ENCODE data around the gene SRGAP1.
"Not testable (repeated sequence)": the region's sequence is repeated elsewhere in the genome, so short reads cannot be mapped to it uniquely, and the experiment has no call there.

SRGAP1 gene

DNA sequence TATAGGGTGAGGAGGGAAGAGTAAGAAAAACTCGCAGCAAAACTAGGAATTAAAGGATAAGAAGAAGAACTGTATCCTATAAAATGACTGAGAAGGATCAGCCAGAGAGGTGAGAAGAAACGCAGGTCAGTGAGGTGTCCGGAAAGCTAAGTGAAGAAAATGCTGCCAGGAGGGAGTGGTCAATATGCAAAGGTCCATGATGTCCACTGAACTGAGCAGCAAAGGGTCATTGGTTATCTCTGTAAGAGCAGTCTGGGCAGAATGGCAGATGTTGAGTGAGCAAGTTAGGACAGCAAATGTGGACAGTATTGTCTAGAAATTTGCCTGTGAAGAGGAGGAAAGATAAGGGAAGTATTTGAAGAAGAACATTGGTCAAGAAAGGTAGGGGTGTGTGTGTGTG, 155.4 kb downstream of the SRGAP1 start:
- Histone ChIP-seq H3K4me3 (ENCODE audit: low read length) (no peak overlapping the region), H3K4me1 (ENCODE audit: control insufficient read depth, insufficient read depth, low read length) (peaks cover 11% of the 10 kb centered on the region), H3K4me2 (ENCODE audit: low read length) (no peak overlapping the region), H3K27me3 (ENCODE audit: control insufficient read depth, insufficient read depth, low read length) (no peaks in the 10 kb centered on the region), H3K9ac (ENCODE audit: low read depth, low read length) (no peak overlapping the region), H3K9me3 (replicated peaks; ENCODE audit: low read length) (no peaks in the 10 kb centered on the region), H3K36me3 (ENCODE audit: insufficient read depth, low read length) (peaks cover 32% of the 10 kb centered on the region)

DNA sequence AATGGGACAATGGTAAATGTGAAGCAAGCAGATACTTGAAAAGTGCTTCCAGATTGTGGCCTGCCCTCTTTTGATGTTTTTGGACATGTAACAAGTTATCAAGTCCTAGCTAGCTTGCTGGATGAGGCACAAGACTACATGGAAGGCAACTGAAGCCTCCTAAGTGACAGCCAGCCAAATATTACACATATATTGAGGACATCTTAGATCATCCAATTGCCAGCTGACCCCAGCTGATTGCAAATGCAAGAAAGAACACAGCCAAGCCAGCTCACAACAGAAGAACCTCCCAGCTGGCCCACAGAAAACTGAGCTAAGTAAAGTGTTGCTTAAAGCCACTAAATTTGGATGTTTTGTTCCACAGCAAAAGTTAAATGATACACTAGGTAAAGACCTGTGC, 156.9 kb downstream of the SRGAP1 start:
- Histone ChIP-seq H3K9me3 (replicated peaks; ENCODE audit: low read length) (no peaks in the 10 kb centered on the region), H3K36me3 (ENCODE audit: insufficient read depth, low read length) (peaks cover 32% of the 10 kb centered on the region), H3K4me1 (ENCODE audit: control insufficient read depth, insufficient read depth, low read length) (peaks cover 15% of the 10 kb centered on the region), H3K4me3 (ENCODE audit: low read length) (no peak overlapping the region), H3K4me2 (ENCODE audit: low read length) (no peak overlapping the region), H3K9ac (ENCODE audit: low read depth, low read length) (no peak overlapping the region), H3K27me3 (ENCODE audit: control insufficient read depth, insufficient read depth, low read length) (no peaks in the 10 kb centered on the region)

DNA sequence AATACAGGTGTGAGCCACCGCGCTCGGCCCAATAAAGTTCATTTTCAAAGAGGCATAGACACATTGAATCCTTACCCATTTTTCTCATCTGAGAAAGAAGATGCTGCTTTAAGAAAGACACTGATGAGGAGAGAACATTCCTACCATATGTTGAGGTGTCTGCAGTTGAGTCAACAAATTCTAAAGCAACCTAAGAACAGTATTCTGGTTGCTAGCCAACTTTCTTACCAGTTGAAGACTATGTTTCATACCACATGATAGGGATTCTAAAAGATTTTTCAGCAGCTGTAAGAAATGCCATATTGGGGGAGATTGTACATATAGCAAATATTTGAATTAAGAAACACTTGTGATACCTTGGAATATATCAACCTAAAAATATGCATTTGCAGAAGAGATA, 160.1 kb downstream of the SRGAP1 start:
- Histone ChIP-seq H3K4me3 (ENCODE audit: low read length) (no peak overlapping the region), H3K4me1 (ENCODE audit: control insufficient read depth, insufficient read depth, low read length) (peaks cover 43% of the 10 kb centered on the region), H3K36me3 (ENCODE audit: insufficient read depth, low read length) (peaks cover 21% of the 10 kb centered on the region), H3K4me2 (ENCODE audit: low read length) (no peak overlapping the region), H3K9ac (ENCODE audit: low read depth, low read length) (no peak overlapping the region), H3K27me3 (ENCODE audit: control insufficient read depth, insufficient read depth, low read length) (no peaks in the 10 kb centered on the region), H3K9me3 (replicated peaks; ENCODE audit: low read length) (no peaks in the 10 kb centered on the region)

DNA sequence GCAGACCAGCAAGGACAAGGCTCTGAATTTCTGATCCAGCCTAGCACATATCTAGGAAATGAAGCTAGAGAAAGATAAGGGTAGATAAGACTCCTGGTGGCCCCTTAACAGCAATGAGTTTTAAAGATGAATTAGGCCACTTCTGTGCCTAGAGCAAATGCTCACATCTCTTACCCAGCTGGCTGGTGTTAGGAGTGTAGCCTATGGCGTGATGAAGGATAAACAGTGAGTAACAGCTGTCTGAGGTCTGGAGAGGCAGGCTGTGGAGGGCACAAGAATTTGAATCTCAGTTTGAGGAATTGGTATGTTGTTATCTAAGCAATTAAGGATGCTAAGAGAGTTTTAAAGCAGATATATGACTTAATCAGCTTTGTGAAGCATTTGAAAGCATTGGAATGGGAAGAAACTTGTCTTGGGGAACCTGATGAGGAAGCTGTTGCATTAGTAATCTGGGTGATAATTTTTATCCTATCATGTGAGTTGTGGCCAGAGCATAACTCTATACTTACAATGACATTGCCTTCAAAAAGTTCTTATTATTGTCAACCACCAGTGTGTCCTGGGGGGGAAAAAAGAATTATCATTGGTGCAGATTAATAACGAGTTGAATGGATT, 161.8 kb downstream of the SRGAP1 start:
- Histone ChIP-seq H3K36me3 (ENCODE audit: insufficient read depth, low read length) (peaks cover 17% of the 10 kb centered on the region), H3K4me1 (ENCODE audit: control insufficient read depth, insufficient read depth, low read length) (peaks cover 56% of the 10 kb centered on the region), H3K4me3 (ENCODE audit: low read length) (no peak overlapping the region), H3K9ac (ENCODE audit: low read depth, low read length) (no peak overlapping the region), H3K9me3 (replicated peaks; ENCODE audit: low read length) (no peaks in the 10 kb centered on the region), H3K4me2 (ENCODE audit: low read length) (no peak overlapping the region), H3K27me3 (ENCODE audit: control insufficient read depth, insufficient read depth, low read length) (no peaks in the 10 kb centered on the region)

DNA sequence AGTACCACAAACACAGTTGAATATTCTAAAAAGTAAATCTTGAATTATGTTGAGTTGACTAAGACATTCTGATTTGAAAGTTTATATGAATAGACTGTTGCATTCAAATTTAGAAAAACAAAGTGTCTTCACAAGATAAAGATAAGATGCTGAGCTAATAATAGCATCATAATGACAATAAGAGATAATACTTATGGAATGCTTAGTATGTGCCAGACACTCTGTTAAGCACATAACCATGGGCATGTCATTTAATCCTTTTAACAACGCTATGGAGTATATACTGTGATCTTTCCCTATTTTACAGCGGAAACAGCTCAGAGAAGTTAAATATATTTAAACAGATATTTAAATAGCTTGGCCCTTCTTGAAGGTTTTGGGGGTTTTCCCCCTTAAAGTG, 163.4 kb downstream of the SRGAP1 start:
- no peaks in the 10 kb centered on the region for H3K9me3 ChIP-seq (replicated peaks; ENCODE audit: low read length)
- H3K4me1 ChIP-seq (ENCODE audit: control insufficient read depth, insufficient read depth, low read length) = peaks cover 56% of the 10 kb centered on the region
- H3K36me3 ChIP-seq (ENCODE audit: insufficient read depth, low read length) = peaks cover 4% of the 10 kb centered on the region
- H3K4me3 ChIP-seq (ENCODE audit: low read length) = no peak overlapping the region
- no peak overlapping the region for H3K9ac ChIP-seq (ENCODE audit: low read depth, low read length)
- no peaks in the 10 kb centered on the region for H3K27me3 ChIP-seq (ENCODE audit: control insufficient read depth, insufficient read depth, low read length)
- no peak overlapping the region for H3K4me2 ChIP-seq (ENCODE audit: low read length)

DNA sequence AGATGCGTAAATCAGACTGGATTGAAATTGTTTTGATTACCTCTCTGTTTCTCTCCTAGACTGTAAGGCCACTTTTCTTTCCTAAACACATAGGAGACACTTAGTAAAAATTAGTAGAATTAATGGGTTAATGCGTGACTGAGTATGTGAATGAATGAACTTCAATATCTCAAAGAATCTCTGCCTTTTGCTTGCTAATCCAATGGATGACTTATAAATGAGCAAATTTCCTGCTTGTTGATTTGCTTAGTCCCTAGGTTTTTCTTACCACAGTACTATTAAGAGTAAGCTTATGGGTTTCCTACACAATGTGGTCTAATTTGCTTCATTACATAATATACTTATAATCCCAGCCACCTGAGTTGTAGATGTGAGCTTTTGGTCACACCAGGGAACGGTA, 164.1 kb downstream of the SRGAP1 start:
- Histone ChIP-seq H3K9me3 (replicated peaks; ENCODE audit: low read length) (no peaks in the 10 kb centered on the region), H3K4me2 (ENCODE audit: low read length) (no peak overlapping the region), H3K36me3 (ENCODE audit: insufficient read depth, low read length) (peaks cover 4% of the 10 kb centered on the region), H3K4me3 (ENCODE audit: low read length) (no peak overlapping the region), H3K4me1 (ENCODE audit: control insufficient read depth, insufficient read depth, low read length) (peaks cover 56% of the 10 kb centered on the region), H3K9ac (ENCODE audit: low read depth, low read length) (no peak overlapping the region), H3K27me3 (ENCODE audit: control insufficient read depth, insufficient read depth, low read length) (no peaks in the 10 kb centered on the region)

DNA sequence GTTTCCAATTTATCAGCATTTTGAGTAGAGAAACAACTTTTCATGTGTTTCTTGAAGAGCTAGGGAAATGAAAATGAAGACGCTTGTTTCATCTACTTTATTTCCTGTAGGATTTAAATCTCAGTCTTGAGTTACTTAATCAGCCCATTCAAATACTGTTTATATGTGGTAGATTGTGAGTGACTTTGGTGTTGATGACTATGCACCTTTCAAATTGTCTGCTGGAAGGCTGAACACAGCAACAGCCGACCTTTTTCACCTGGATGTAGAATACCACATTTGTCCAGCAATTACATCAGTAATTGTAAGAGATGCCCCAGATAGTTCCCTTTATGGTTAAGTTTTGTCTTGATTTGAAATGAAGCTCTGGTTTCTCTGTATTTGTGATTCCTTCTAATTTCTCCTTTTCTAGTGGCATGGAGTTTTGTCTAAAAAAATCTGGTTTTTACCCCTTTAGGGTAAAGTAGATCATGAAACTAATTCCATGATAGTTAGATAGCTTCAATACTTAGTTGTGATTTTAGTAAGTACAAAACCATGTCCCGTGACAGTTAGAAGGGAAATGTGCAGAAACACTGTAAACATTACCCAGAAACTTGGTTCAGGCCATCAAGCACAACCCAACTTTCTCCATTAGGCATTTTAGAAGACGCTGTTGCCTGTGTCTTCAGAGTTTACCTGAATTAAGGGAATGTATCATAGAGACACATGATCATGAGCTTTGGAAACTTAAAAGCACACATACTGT, 165.0 kb downstream of the SRGAP1 start:
- no peaks in the 10 kb centered on the region for H3K36me3 ChIP-seq (ENCODE audit: insufficient read depth, low read length)
- no peak overlapping the region for H3K9ac ChIP-seq (ENCODE audit: low read depth, low read length)
- H3K4me2 ChIP-seq (ENCODE audit: low read length) = peak overlapping the region; percentile 12
- no peaks in the 10 kb centered on the region for H3K9me3 ChIP-seq (replicated peaks; ENCODE audit: low read length)
- no peak overlapping the region for H3K4me3 ChIP-seq (ENCODE audit: low read length)
- H3K27me3 ChIP-seq (ENCODE audit: control insufficient read depth, insufficient read depth, low read length) = no peaks in the 10 kb centered on the region
- peaks cover 55% of the 10 kb centered on the region for H3K4me1 ChIP-seq (ENCODE audit: control insufficient read depth, insufficient read depth, low read length)

DNA sequence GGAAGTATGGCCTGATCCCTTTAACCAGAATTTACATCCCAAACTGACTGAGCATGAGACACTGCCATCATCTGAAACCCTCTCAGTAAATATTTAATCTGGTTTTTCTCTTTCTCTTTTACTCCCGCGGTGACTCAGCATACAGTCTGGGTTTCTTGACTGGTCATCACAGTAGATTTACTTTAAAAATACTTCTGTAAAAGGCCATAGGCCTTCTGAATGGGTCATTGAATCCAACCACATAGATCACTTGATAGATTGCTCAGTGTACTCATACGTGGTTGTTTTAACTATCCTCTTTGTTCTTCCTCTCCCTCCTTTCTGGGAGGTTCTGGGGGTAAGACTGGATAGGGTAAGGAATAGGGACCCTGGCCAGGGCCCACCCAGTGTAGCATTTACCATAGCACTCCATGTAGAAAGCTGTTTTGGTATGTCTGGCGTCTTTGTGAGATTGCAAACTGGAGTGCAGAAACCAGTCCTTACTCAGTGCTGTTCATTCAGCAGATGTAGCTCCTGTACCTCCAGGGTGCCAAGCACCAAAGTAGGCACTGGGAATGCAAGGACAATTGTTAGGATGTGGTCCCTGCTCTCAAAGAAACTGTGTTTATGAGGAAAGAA, 165.7 kb downstream of the SRGAP1 start:
- peak overlapping the region; percentile 33 for H3K4me2 ChIP-seq (ENCODE audit: low read length)
- H3K9ac ChIP-seq (ENCODE audit: low read depth, low read length) = no peak overlapping the region
- no peak overlapping the region for H3K4me3 ChIP-seq (ENCODE audit: low read length)
- peaks cover 54% of the 10 kb centered on the region for H3K4me1 ChIP-seq (ENCODE audit: control insufficient read depth, insufficient read depth, low read length)
- no peaks in the 10 kb centered on the region for H3K9me3 ChIP-seq (replicated peaks; ENCODE audit: low read length)
- no peaks in the 10 kb centered on the region for H3K27me3 ChIP-seq (ENCODE audit: control insufficient read depth, insufficient read depth, low read length)
- no peaks in the 10 kb centered on the region for H3K36me3 ChIP-seq (ENCODE audit: insufficient read depth, low read length)

DNA sequence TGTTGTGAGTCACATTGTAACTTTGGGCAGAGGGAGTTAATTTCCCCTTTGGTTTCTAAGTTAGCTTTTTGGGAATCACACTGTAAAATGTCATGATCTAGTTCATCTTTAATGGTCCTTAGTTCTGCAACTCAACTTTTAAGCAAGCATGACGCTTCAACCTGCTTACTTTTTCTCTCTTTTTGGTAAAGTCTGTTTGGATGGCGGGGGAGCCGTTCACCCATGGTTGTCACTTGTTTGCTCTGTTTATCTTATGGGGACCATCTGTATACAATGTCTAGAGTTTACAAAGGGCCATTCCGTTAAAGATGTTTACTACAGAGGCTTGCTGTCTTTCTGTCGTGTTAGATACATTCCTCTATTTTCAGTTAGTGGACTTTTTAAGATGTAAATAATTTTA, 172.0 kb downstream of the SRGAP1 start:
- H3K27me3 ChIP-seq (ENCODE audit: control insufficient read depth, insufficient read depth, low read length) = no peaks in the 10 kb centered on the region
- no peak overlapping the region for H3K4me2 ChIP-seq (ENCODE audit: low read length)
- H3K4me3 ChIP-seq (ENCODE audit: low read length) = no peak overlapping the region
- peaks cover 13% of the 10 kb centered on the region for H3K36me3 ChIP-seq (ENCODE audit: insufficient read depth, low read length)
- H3K9me3 ChIP-seq (replicated peaks; ENCODE audit: low read length) = no peaks in the 10 kb centered on the region
- H3K4me1 ChIP-seq (ENCODE audit: control insufficient read depth, insufficient read depth, low read length) = peaks cover 6% of the 10 kb centered on the region
- H3K9ac ChIP-seq (ENCODE audit: low read depth, low read length) = no peak overlapping the region

DNA sequence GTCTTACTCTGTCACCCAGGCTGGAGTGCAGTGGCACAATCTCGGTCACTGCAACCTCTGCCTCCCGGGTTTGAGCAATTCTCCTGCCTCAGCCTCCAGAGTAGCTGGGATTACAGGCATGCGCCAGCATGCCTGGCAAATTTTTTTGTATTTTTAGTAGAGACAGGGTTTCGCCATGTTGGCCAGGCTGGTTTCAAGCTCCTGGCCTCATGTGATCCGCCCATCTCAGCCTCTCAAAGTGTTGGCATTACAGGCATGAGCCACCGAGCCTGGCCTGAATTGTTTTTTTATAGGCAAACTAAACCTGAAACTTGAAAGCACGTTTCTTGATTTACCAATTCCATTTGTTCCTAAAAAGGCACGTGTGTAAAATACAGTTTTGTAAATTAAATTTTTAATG, 173.6 kb downstream of the SRGAP1 start:
- not testable (repeated sequence) for H3K4me3 ChIP-seq (ENCODE audit: low read length); H3K9me3 ChIP-seq (replicated peaks; ENCODE audit: low read length); H3K27me3 ChIP-seq (ENCODE audit: control insufficient read depth, insufficient read depth, low read length); H3K4me2 ChIP-seq (ENCODE audit: low read length); H3K9ac ChIP-seq (ENCODE audit: low read depth, low read length); H3K4me1 ChIP-seq (ENCODE audit: control insufficient read depth, insufficient read depth, low read length)
- H3K36me3 ChIP-seq (ENCODE audit: insufficient read depth, low read length) = peaks cover 15% of the 10 kb centered on the region

DNA sequence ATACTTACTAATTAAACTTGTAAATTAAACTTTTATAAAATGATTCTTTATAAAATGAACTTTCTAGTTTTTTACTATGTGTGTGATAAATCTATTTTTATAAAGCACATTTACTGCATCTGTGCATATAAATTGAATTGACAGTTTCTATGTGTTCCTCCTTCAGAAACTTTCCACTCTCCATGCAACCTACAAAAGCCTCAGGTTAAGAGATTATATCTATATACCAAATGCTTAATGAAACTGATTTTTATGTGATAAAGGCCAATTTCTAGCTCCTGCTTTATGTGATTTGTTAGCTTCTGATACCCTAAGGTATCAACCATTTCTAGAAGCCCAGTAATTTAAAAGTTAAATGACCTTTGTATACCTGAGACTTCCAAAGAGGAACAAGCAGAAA, 174.0 kb downstream of the SRGAP1 start:
- Histone ChIP-seq H3K4me2 (ENCODE audit: low read length) (no peak overlapping the region), H3K4me1 (ENCODE audit: control insufficient read depth, insufficient read depth, low read length) (peaks cover 6% of the 10 kb centered on the region), H3K9ac (ENCODE audit: low read depth, low read length) (no peak overlapping the region), H3K27me3 (ENCODE audit: control insufficient read depth, insufficient read depth, low read length) (no peaks in the 10 kb centered on the region), H3K36me3 (ENCODE audit: insufficient read depth, low read length) (peaks cover 16% of the 10 kb centered on the region), H3K4me3 (ENCODE audit: low read length) (no peak overlapping the region), H3K9me3 (replicated peaks; ENCODE audit: low read length) (no peaks in the 10 kb centered on the region)

DNA sequence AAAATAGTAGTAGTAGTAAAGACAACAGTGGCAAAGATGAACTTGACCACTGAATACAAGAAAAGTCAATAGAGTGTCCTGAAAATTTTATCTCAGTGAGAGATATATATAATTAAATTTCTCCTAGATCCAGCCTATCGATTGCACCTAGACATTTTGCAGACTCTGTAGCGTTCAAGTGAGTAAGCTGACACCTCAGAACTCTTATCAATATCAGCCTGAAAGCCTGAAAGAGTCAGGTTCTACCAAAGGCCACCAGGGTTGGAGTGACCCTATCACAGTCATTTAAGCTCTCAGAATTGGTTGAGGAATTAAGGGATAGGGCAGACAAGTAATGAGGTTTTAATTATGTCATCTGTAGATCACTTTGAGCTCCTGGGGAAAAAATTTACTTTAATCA, 174.6 kb downstream of the SRGAP1 start:
- Histone ChIP-seq H3K4me2 (ENCODE audit: low read length) (no peak overlapping the region), H3K9me3 (replicated peaks; ENCODE audit: low read length) (no peaks in the 10 kb centered on the region), H3K9ac (ENCODE audit: low read depth, low read length) (no peak overlapping the region), H3K4me1 (ENCODE audit: control insufficient read depth, insufficient read depth, low read length) (peaks cover 6% of the 10 kb centered on the region), H3K27me3 (ENCODE audit: control insufficient read depth, insufficient read depth, low read length) (no peaks in the 10 kb centered on the region), H3K4me3 (ENCODE audit: low read length) (no peak overlapping the region), H3K36me3 (ENCODE audit: insufficient read depth, low read length) (peaks cover 19% of the 10 kb centered on the region)

All from skeletal muscle satellite cell (primary cell).